Epithelial cell of proximal tubule (primary cell): Measurements from ENCODE around the gene ACSL3. TPM values are rescaled to one million over a fixed set of nuclear protein-coding genes. Genes with fewer than 3 reads are reported as not detected.

Experiments used
- DNase-seq: peaks from one replicate; pipeline ENCODE4 v3.0.0-alpha.2; 2011; ENCODE audit warnings: low read depth
- H3K4me3 ChIP-seq: 2 replicates; pipeline ENCODE4 v1.5.1; 2011; ENCODE audit warnings: low read depth, mild to moderate bottlenecking, low read length
- total RNA-seq: library from RNA; depleted of rRNA; stranded (reverse); fragments of >200 nt; gene quantifications from 2 replicates; pipeline ENCODE4 v1.2.3, GENCODE V29; 2015
- TF ChIP-seq, protein P1 (sequence below): conservative IDR thresholded peaks from 2 replicates; pipeline ENCODE4 v1.5.1; 2012; ENCODE audit warnings: low read depth, mild to moderate bottlenecking, low read length

ACSL3 gene
- total RNA-seq, 1 donor from 2014 or later = 66.8 TPM

DNA sequence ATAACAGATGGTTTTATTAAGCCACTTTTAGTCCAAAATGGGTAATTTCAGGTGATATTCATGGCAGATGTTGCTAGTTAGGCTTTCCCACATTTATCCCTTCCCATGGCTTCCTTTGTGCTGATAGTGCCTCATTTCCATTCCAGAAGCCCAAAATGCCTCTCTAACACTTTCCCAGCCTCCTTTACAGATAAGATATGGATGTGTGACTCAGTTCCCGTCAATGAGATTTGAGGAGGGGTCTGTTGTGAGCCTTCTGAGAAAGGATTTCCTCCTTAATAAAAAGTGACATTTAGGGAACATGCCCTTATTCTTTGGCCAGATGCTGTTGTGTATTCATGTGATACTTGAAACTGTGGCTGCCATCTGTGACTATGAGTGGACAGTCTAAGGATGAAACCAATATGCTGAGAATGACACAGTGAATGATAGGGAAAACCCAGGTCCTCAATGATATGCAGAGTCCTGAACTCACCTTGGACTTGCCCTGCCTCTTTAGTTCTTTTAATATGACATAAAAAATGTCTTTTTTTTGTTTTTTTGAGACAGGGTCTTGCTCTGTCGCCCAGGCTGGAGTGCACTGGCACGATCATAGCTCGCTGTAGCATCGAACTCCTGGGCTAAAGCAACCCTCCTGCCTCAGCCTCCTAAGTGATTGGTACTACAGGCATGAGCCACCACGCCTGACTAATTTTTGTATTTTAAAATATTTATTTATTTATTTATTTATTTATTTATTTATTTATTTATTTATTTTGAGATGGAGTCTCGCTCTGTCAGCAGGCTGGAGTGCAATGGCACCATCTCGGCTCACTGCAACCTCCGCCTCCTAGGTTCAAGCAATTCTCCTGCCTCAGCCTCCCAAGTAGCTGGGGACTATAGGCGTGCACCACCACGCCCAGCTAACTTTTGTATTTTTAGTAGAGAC is 5.8 kb upstream of the ACSL3 start:
- DNase-seq = no peak
- TF ChIP-seq, protein P1, sequence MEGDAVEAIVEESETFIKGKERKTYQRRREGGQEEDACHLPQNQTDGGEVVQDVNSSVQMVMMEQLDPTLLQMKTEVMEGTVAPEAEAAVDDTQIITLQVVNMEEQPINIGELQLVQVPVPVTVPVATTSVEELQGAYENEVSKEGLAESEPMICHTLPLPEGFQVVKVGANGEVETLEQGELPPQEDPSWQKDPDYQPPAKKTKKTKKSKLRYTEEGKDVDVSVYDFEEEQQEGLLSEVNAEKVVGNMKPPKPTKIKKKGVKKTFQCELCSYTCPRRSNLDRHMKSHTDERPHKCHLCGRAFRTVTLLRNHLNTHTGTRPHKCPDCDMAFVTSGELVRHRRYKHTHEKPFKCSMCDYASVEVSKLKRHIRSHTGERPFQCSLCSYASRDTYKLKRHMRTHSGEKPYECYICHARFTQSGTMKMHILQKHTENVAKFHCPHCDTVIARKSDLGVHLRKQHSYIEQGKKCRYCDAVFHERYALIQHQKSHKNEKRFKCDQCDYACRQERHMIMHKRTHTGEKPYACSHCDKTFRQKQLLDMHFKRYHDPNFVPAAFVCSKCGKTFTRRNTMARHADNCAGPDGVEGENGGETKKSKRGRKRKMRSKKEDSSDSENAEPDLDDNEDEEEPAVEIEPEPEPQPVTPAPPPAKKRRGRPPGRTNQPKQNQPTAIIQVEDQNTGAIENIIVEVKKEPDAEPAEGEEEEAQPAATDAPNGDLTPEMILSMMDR = no peak

DNA sequence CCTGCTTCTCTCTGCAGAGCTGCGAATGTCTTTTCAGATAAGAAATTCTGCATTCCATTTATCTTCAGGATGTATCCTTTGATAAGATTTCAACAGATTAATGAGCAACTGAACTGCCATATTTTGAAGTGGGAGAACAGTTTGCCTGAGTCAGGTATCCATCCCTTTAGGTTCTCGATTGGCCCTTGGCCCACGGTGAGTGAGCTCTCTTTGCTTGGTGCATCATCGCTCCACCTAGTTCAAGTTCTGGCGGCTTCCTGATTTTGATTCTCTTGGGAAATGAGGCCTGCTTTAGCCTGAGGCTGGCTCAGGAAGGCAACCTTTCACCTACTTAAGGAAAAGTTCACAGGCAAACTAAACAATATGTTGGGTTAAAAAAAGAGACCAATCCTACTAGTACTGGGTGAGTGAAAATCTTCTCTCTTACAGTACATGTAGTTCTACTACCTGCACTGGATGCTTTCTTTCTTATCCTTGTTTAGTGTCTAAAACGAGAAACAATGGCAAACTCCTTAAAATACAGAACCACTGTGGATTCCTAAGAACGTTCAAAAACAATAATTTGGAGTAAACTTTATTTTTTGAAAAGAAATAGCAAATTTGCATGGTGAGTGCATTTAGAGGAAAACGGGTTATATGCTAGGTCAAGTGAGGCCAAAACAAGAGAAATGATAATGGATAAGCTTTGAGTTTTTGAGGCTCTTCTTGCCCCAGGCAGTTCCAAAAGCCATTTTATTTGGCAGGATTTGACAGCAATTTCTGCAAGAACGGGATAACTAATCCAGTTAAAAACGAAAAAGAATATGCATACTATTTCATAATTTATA is 837 bp upstream of the ACSL3 start:
- TF ChIP-seq, protein P1 = no peak
- no peak for DNase-seq
- H3K4me3 ChIP-seq = peak overlapping the region; percentile 94

More for the DNA sequence above, 5.8 kb upstream of the ACSL3 start:
- no peak overlapping the region for H3K4me3 ChIP-seq

DNA sequence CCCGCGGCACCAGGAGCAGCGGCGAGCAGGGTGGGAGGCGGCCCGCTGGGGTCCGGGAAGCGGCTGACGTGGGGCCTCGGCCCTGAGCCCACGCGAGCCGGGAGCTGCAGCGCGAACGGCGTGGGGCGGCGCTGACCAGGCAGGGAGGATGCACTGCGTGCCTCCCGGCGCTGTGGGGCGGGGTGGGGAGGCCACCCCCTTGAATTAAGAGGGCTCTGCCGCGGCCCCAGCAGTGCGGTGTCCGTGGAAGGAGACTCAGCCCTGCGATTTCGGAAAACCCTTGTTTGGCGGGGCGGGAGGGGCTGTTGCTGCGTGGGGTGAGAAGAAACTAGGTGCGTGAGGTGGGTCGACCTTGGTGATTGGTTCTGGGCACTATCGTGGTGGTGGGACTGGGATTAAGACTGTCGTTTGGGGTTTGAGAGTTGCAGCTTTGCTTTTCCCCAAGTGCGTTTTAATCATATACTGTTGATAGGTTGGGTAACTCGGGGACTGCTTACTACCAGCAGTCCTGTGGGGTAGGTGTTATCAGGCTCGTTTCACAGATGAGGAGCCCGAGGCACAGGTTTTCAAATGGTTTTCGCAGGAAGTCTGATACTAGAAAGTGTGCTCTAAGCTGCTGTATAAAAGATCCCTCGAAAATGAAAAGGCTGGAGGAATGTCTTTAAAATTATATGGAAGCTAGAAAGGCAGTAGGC is 722 bp downstream of the ACSL3 start:
- no peak for DNase-seq
- TF ChIP-seq, protein P1 = no peak
- peak overlapping the region; percentile 94 for H3K4me3 ChIP-seq

DNA sequence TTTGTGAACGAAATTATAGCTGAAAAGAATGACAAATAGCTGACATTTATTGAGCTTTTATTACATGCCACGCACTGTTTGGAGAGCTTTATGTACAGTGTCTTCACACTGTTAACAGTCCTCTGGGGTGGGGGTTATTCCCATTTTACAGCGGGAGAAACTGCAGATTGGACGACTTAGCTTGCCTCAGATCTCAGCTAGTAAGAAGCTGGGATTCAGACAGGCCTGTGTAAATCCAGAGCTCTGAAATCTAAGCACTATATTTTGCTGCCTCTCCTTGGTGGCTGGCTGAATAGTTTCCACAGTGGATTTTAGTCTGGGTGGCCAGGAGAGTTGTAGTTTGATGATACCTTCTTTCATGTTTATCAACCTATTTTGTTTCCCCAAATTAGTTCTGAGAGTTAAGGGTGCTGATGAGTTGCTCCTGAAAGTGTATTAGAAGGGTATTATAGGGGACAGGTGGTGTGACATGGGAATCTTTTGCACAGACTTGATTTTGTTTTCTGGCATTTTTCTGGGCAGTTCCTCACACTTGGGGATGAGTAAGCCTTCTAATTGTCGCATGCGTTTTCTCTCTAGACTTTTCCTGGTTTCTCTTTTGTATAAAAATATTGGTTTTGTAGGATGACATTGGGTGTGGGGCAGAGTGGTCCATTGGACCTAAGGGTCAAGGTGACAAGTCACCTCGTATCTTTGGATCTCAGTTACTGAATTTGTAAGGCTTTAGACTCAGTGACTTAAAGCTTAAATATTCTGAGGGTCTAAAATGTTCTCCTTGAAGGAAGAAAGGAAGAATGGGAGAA is 1.5 kb downstream of the ACSL3 start:
- peak overlapping the region; percentile 94 for H3K4me3 ChIP-seq
- TF ChIP-seq, protein P1 = peak; percentile 37
- no peak for DNase-seq

DNA sequence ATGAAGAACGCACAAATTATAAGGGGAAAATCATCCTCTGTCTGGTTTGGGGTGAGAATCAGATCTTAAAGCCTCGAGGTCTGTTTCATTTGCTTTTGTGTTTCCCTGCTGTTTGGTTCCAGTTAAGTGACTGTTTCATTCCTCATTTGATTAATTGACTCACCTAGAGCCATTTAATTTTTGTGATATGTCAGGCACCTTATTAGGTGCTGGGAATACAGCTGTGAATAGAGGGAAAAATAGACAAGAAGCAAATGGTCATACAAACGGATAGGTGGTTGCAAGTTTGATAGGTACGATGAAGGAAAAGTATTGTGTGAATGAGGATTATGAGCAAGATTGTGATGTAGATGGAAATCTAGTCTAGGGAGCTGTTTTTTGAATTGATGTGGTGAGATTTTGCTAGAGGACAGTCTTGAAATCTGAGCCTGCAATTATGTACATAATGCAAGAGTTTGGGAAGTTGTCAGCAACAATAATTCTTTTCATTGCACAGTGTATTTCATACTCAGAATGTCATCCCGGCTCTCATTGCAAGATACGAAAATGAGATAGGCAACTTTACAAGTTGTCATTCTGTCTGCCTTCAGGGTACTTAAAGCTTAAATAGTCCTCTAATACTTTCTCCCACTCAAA is 2.2 kb downstream of the ACSL3 start:
- TF ChIP-seq, protein P1 = no peak
- H3K4me3 ChIP-seq = peak overlapping the region; percentile 94
- no peak for DNase-seq
